ENCODE results near the gene CAPZB. TPM values are rescaled to one million over a fixed set of nuclear protein-coding genes. Genes with fewer than 3 reads are reported as not detected.
A peak's percentile ranks its signal among the peaks of the same experiment; 100 is the strongest.

The CAPZB gene
- total RNA-seq, 1 experiment from 2014 or later = 348 TPM

GRCh38 chr1:19406680-19407079, 78.7 kb downstream of the CAPZB start:
- H3K9me3 ChIP-seq (ENCODE audit: control insufficient read depth, low read depth, low read length) = no peaks in the 10 kb centered on the region
- H3K36me3 Mint-ChIP-seq (ENCODE audit: insufficient read depth in 1 of 3, low read depth in 3 of 3) = peaks cover 5 to 25% (median 7%) of the 10 kb centered on the region in 3 experiments; a peak in 5 of 7 replicates
- no peak overlapping the region for H3T11ph ChIP-seq (ENCODE audit: low read length)
- H2AK5ac ChIP-seq (ENCODE audit: insufficient read length, low read length) = no peak overlapping the region
- H3K27ac ChIP-seq (ENCODE audit: insufficient read length, low read depth, low read length) = no peak overlapping the region
- H3K9ac ChIP-seq (ENCODE audit: extremely low read depth, insufficient read length, low read length) = no peak overlapping the region
- no peak overlapping the region for H3K14ac ChIP-seq (ENCODE audit: insufficient read depth, low read length)
- no peaks in the 10 kb centered on the region for H3K27me3 ChIP-seq (ENCODE audit: insufficient read depth, low read length)
- no peak overlapping the region for H2BK15ac ChIP-seq (ENCODE audit: low read depth, low read length)
- H3K56ac ChIP-seq (ENCODE audit: insufficient read length, low read depth, low read length) = no peak overlapping the region
- no peak overlapping the region for H2BK20ac ChIP-seq (ENCODE audit: low read depth, low read length, poor library complexity, severe bottlenecking)
- no CpG with 5 or more reads among the region's 5 CpGs for WGBS (ENCODE audit: extremely low coverage, insufficient read length, low lambda C conversion rate)
- peaks cover 51 to 55% of the 10 kb centered on the region in 2 experiments for H3K4me1 Mint-ChIP-seq
- H2BK120ac ChIP-seq (ENCODE audit: low read depth, low read length, poor library complexity, severe bottlenecking) = no peak overlapping the region
- H3K4ac ChIP-seq (ENCODE audit: low read depth, low read length) = no peak overlapping the region
- no peak overlapping the region for H3K18ac ChIP-seq (ENCODE audit: insufficient read length, low read depth, low read length)
- H2AFZ ChIP-seq (ENCODE audit: low read length) = no peak overlapping the region
- no peak for DNase-seq
- H3K4me1 ChIP-seq (ENCODE audit: insufficient read depth, low read length) = peaks cover 9% of the 10 kb centered on the region
- no peak overlapping the region for H2BK5ac ChIP-seq (ENCODE audit: insufficient read length, low read length)
- H3K27me3 Mint-ChIP-seq (ENCODE audit: low read depth) = no peaks in the 10 kb centered on the region
- H4K5ac ChIP-seq (ENCODE audit: insufficient read length, low read depth, low read length) = no peak overlapping the region
- H3K23me2 ChIP-seq (ENCODE audit: insufficient read length, low read depth, low read length, poor library complexity, severe bottlenecking) = no peaks in the 10 kb centered on the region
- no peaks in the 10 kb centered on the region for H3K9me3 Mint-ChIP-seq
- no peak overlapping the region for H3K23ac ChIP-seq (ENCODE audit: insufficient read length, low read depth, low read length)
- no peak overlapping the region for H3K4me3 Mint-ChIP-seq
- no peak for TF ChIP-seq CTCF (conservative IDR thresholded peaks at IDR 0.05)
- no peak overlapping the region for H3K4me2 ChIP-seq (ENCODE audit: insufficient read depth, insufficient read length, low read length)
- peak overlapping the region in 2 of 3 experiments; percentile 12 to 85; a peak in 2 of 7 replicates for H3K27ac Mint-ChIP-seq
- H3K79me1 ChIP-seq (ENCODE audit: insufficient read depth, low read depth, low read length, poor library complexity, severe bottlenecking) = peaks cover 13% of the 10 kb centered on the region
- H2BK12ac ChIP-seq (ENCODE audit: insufficient read length, low read depth, low read length) = no peak overlapping the region
- H3K79me2 ChIP-seq (ENCODE audit: insufficient read depth, low read length) = peaks cover 4% of the 10 kb centered on the region; the same call in 1 of the 2 replicates
- H4K20me1 ChIP-seq (ENCODE audit: control insufficient read depth, insufficient read depth, insufficient read length) = peaks cover 3% of the 10 kb centered on the region
- H4K8ac ChIP-seq (replicated peaks; ENCODE audit: insufficient read length, low read depth, low read length) = no peak overlapping the region
- no peak overlapping the region for H4K91ac ChIP-seq (ENCODE audit: insufficient read length, low read depth, low read length)

All from H9 (cell line).